DND-41 (cell line): ENCODE data around the gene CDH23.

Experiments
- ATAC-seq: fragments of 200-7000 bp; cut with Tn5 transposase; 3 replicates; pipeline ENCODE4 v1.9.1; 2021; ENCODE audit warnings: low read depth; ENCODE audit not compliant: insufficient read depth
- DNase-seq: peaks from one replicate; pipeline ENCODE4 v3.0.0-alpha.2; 2020
- H2AFZ ChIP-seq: 2 replicates; pipeline ENCODE4 v1.6.0; 2012; ENCODE audit warnings: low read depth, low read length
- H3K27ac ChIP-seq: 2 replicates; pipeline ENCODE4 v1.5.1; 2012; ENCODE audit warnings: low read length, inconsistent platforms
- H3K27me3 ChIP-seq: fragments of 200-600 bp; sonication (generic); 2 replicates; pipeline ENCODE4 v1.6.0; 2012; ENCODE audit warnings: low read length, mild to moderate bottlenecking, inconsistent platforms; ENCODE audit not compliant: insufficient read depth, poor library complexity
- H3K36me3 ChIP-seq: 2 replicates; pipeline ENCODE4 v1.5.1; 2012; ENCODE audit warnings: low read length, inconsistent platforms; ENCODE audit not compliant: insufficient read depth
- H3K4me1 ChIP-seq: 2 replicates; pipeline ENCODE4 v1.5.1; 2012; ENCODE audit warnings: mild to moderate bottlenecking, low read length; ENCODE audit not compliant: insufficient read depth
- H3K4me2 ChIP-seq: 2 replicates; pipeline ENCODE4 v1.6.0; 2012; ENCODE audit warnings: mild to moderate bottlenecking, moderate library complexity, low read length, inconsistent platforms; ENCODE audit not compliant: insufficient read depth
- H3K4me3 ChIP-seq, 2 experiments: fragments of 200-600 bp in 1 of 2; shearing (Covaris generic) in 1 of 2; 2 replicates each; pipeline ENCODE4 v1.5.1; 2012 to 2016; ENCODE audit warnings: inconsistent platforms in 2 of 2, low read length in 2 of 2, mild to moderate bottlenecking in 2 of 2, low read depth in 1 of 2, moderate library complexity in 1 of 2
- H3K79me2 ChIP-seq: 2 replicates; pipeline ENCODE4 v1.6.0; 2012; ENCODE audit warnings: low read length, inconsistent platforms; ENCODE audit not compliant: insufficient read depth
- H3K9ac ChIP-seq: 2 replicates; pipeline ENCODE4 v1.6.0; 2012; ENCODE audit warnings: low read depth, mild to moderate bottlenecking, inconsistent platforms, low read length, moderate library complexity
- H3K9me3 ChIP-seq: 2 replicates; pipeline ENCODE4 v1.5.1; 2012; ENCODE audit warnings: low read length, moderate library complexity, mild to moderate bottlenecking, inconsistent platforms; ENCODE audit not compliant: insufficient read depth, severe bottlenecking
- H4K20me1 ChIP-seq: 2 replicates; pipeline ENCODE4 v1.6.0; 2012; ENCODE audit warnings: low read length; ENCODE audit not compliant: insufficient read depth
- EZH2 ChIP-seq: IDR thresholded peaks from 3 replicates; pipeline ENCODE4 v1.6.1; 2012; ENCODE audit warnings: borderline replicate concordance, low read depth, mild to moderate bottlenecking, moderate library complexity, low read length, inconsistent platforms; ENCODE audit not compliant: severe bottlenecking
- TF ChIP-seq, protein P1 (sequence below): IDR thresholded peaks from 2 replicates; pipeline ENCODE4 v1.5.1; 2012; ENCODE audit warnings: borderline replicate concordance, low read length, moderate library complexity, mild to moderate bottlenecking; ENCODE audit not compliant: poor library complexity, severe bottlenecking; ENCODE audit errors: extremely low read depth

CDH23 gene

DNA sequence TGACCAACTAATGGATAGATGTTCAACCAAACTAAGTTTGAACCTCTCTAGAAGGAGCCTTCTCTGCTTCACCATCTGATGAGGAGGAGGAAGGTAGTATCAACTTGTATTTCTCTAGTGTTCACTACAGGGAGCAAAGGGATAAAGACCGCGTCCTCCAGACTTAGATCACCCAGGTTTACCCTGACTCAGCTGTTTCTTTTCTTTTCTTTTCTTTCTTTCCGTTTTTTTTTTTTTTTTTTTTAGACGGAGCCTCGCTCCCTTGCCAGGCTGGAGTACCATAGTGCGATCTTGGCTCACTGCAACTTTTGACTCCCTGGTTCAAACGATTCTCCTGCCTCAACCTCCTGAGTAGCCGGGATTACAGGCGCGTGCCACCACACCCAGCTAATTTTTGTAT is 263.0 kb downstream of the CDH23 start:
- no peak overlapping the region for H2AFZ ChIP-seq
- H3K36me3 ChIP-seq = no peaks in the 10 kb centered on the region
- no peak overlapping the region for H3K27ac ChIP-seq
- TF ChIP-seq, protein P1, sequence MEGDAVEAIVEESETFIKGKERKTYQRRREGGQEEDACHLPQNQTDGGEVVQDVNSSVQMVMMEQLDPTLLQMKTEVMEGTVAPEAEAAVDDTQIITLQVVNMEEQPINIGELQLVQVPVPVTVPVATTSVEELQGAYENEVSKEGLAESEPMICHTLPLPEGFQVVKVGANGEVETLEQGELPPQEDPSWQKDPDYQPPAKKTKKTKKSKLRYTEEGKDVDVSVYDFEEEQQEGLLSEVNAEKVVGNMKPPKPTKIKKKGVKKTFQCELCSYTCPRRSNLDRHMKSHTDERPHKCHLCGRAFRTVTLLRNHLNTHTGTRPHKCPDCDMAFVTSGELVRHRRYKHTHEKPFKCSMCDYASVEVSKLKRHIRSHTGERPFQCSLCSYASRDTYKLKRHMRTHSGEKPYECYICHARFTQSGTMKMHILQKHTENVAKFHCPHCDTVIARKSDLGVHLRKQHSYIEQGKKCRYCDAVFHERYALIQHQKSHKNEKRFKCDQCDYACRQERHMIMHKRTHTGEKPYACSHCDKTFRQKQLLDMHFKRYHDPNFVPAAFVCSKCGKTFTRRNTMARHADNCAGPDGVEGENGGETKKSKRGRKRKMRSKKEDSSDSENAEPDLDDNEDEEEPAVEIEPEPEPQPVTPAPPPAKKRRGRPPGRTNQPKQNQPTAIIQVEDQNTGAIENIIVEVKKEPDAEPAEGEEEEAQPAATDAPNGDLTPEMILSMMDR = no peak
- TF ChIP-seq EZH2 = no peak
- ATAC-seq (no peak), DNase-seq (no peak)
- H3K4me3 ChIP-seq = no peak overlapping the region
- H3K79me2 ChIP-seq = no peaks in the 10 kb centered on the region
- H3K9me3 ChIP-seq = no peaks in the 10 kb centered on the region
- no peaks in the 10 kb centered on the region for H3K4me1 ChIP-seq
- peaks cover 3% of the 10 kb centered on the region for H3K27me3 ChIP-seq
- no peak overlapping the region for H3K9ac ChIP-seq
- no peaks in the 10 kb centered on the region for H4K20me1 ChIP-seq
- H3K4me2 ChIP-seq = no peak overlapping the region

DNA sequence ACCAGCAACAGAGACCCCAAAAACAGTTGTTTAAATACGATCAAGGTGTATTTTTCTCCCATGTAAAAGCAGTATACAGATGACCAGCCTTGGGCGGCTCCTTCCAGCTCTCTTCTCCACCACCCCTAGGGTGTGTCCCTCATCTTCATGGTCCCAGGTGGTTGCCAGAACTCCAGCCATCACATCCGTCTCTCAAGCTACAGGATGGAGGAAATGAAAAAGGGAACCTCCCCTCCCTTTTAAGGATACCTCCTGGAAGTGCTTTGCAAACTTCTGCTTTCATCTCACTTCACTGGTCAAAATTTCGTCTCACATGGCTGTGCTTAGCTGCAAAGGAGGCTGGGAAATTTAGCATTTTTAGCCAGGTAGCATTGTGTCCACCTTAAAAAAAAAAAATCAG is 263.6 kb downstream of the CDH23 start:
- Histone ChIP-seq H3K27me3 (peaks cover 3% of the 10 kb centered on the region), H3K9ac (no peak overlapping the region), H3K36me3 (no peaks in the 10 kb centered on the region), H4K20me1 (no peaks in the 10 kb centered on the region), H3K79me2 (no peaks in the 10 kb centered on the region), H2AFZ (no peak overlapping the region), H3K27ac (no peak overlapping the region), H3K9me3 (no peaks in the 10 kb centered on the region), H3K4me1 (no peaks in the 10 kb centered on the region), H3K4me2 (no peak overlapping the region), H3K4me3 (no peak overlapping the region)
- ATAC-seq (no peak), DNase-seq (no peak)
- TF ChIP-seq, protein P1 = no peak
- TF ChIP-seq EZH2 = no peak

DNA sequence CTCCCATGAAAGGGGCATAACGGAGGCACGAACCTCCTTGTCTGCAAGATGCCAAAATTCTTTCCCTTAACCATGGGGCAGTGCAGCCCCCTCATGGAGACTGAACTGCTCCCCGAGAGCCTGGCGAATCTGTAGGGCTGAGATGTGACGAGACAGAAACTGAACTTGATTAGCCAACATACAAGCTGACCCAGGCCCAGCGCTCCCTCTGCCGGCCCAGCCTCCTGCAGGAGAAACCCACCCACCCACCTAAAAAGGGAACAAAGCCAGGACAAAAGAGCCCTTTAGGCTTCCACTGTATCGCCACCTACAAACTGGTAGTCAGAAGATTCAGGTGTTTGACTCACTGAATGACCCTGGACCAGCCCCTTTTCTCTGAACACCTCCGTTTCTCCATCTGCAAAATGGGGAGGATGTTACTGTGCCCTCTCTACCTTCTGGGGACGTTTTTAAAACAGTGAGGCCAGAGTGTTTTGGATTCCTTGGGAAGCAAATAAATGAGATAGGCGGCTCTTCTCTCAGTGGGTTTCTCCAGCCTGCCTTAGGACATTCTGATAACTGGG is 264.4 kb downstream of the CDH23 start:
- H4K20me1 ChIP-seq = no peaks in the 10 kb centered on the region

More for the DNA sequence above, 264.4 kb downstream of the CDH23 start:
- no peak for DNase-seq
- Histone ChIP-seq H3K4me2 (no peak overlapping the region), H3K79me2 (no peaks in the 10 kb centered on the region), H3K4me3 (no peak overlapping the region), H3K36me3 (no peaks in the 10 kb centered on the region), H3K9me3 (no peaks in the 10 kb centered on the region), H3K27me3 (no peaks in the 10 kb centered on the region), H2AFZ (no peak overlapping the region), H3K4me1 (no peaks in the 10 kb centered on the region), H3K27ac (no peak overlapping the region), H3K9ac (no peak overlapping the region)
- ATAC-seq = no peak
- TF ChIP-seq, protein P1 = no peak
- TF ChIP-seq EZH2 = no peak
